ENCODE data around the gene SMIM29. TPM values are rescaled to one million over a fixed set of nuclear protein-coding genes. Genes with fewer than 3 reads are reported as not detected.

SMIM29 gene
- total and polyA plus RNA-seq, 2 experiments from 2014 or later, result 5.0 to 15.9 TPM

DNA sequence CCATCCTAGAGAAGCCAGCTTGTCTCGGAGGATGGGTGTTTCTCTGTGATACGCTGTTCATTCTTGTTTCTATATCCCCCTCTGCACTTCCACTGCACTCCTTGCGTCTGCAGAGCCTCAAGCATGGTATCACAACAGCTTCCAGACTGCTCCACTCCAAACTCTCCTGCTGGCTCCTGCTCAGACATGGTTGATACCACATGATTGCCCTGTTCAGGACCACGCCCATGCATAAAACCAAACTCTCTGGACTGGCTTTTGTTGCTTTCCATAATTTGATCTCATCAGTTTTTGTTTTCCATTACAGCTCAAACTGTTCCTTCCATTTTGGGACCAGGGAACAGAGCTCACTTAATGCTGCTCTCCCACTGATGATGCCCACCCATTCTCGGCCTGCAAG is 30.0 kb upstream of the SMIM29 start:
- Histone ChIP-seq H3K9me2 (ENCODE audit: insufficient read depth) (no peaks in the 10 kb centered on the region), H3K27ac (ENCODE audit: low read depth) (no peak overlapping the region), H3K79me2 (replicated peaks; ENCODE audit: insufficient read depth) (no peaks in the 10 kb centered on the region), H3K4me3 (no peak overlapping the region), H3K4me2 (no peak overlapping the region), H3K36me3 (ENCODE audit: insufficient read depth) (0 out of 2 replicates have a peak, but pooled peaks cover 10% of the 10 kb centered on the region), H3F3A (replicated peaks; ENCODE audit: low read depth) (no peaks in the 10 kb centered on the region), H3K27me3 (ENCODE audit: insufficient read depth) (no peaks in the 10 kb centered on the region), H3K4me1 (ENCODE audit: insufficient read depth) (no peaks in the 10 kb centered on the region), H4K20me1 (replicated peaks; ENCODE audit: insufficient read depth) (no peaks in the 10 kb centered on the region), H2AFZ (no peak overlapping the region)
- H3K4me1 Mint-ChIP-seq, result no peaks in the 10 kb centered on the region
- H3K27ac Mint-ChIP-seq, result no peak overlapping the region
- TF ChIP-seq CREB1 (CRISPR knock-in tag; IDR thresholded peaks at IDR 0.05; ENCODE audit: low read depth), result no peak
- no peak for TF ChIP-seq ZNF114 (CRISPR knock-in tag; IDR thresholded peaks at IDR 0.05)
- TF ChIP-seq JUNB (IDR thresholded peaks at IDR 0.05; ENCODE audit: unreplicated experiment), result no peak
- no peak for TF ChIP-seq POLR2AphosphoS5 (IDR thresholded peaks at IDR 0.05; ENCODE audit: low read depth)
- TF ChIP-seq, protein P1, sequence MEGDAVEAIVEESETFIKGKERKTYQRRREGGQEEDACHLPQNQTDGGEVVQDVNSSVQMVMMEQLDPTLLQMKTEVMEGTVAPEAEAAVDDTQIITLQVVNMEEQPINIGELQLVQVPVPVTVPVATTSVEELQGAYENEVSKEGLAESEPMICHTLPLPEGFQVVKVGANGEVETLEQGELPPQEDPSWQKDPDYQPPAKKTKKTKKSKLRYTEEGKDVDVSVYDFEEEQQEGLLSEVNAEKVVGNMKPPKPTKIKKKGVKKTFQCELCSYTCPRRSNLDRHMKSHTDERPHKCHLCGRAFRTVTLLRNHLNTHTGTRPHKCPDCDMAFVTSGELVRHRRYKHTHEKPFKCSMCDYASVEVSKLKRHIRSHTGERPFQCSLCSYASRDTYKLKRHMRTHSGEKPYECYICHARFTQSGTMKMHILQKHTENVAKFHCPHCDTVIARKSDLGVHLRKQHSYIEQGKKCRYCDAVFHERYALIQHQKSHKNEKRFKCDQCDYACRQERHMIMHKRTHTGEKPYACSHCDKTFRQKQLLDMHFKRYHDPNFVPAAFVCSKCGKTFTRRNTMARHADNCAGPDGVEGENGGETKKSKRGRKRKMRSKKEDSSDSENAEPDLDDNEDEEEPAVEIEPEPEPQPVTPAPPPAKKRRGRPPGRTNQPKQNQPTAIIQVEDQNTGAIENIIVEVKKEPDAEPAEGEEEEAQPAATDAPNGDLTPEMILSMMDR (conservative IDR thresholded peaks at IDR 0.05; ENCODE audit: low read depth in 2 of 2), result no peak
- TF ChIP-seq EZH2 (IDR thresholded peaks at IDR 0.05; ENCODE audit: low read depth, unreplicated experiment), result no peak
- no peak for TF ChIP-seq EZH2phosphoT487 (IDR thresholded peaks at IDR 0.05; ENCODE audit: unreplicated experiment)
- no peak for TF ChIP-seq ZNF331 (CRISPR knock-in tag; IDR thresholded peaks at IDR 0.05; ENCODE audit: low read depth)
- TF ChIP-seq, protein P2, sequence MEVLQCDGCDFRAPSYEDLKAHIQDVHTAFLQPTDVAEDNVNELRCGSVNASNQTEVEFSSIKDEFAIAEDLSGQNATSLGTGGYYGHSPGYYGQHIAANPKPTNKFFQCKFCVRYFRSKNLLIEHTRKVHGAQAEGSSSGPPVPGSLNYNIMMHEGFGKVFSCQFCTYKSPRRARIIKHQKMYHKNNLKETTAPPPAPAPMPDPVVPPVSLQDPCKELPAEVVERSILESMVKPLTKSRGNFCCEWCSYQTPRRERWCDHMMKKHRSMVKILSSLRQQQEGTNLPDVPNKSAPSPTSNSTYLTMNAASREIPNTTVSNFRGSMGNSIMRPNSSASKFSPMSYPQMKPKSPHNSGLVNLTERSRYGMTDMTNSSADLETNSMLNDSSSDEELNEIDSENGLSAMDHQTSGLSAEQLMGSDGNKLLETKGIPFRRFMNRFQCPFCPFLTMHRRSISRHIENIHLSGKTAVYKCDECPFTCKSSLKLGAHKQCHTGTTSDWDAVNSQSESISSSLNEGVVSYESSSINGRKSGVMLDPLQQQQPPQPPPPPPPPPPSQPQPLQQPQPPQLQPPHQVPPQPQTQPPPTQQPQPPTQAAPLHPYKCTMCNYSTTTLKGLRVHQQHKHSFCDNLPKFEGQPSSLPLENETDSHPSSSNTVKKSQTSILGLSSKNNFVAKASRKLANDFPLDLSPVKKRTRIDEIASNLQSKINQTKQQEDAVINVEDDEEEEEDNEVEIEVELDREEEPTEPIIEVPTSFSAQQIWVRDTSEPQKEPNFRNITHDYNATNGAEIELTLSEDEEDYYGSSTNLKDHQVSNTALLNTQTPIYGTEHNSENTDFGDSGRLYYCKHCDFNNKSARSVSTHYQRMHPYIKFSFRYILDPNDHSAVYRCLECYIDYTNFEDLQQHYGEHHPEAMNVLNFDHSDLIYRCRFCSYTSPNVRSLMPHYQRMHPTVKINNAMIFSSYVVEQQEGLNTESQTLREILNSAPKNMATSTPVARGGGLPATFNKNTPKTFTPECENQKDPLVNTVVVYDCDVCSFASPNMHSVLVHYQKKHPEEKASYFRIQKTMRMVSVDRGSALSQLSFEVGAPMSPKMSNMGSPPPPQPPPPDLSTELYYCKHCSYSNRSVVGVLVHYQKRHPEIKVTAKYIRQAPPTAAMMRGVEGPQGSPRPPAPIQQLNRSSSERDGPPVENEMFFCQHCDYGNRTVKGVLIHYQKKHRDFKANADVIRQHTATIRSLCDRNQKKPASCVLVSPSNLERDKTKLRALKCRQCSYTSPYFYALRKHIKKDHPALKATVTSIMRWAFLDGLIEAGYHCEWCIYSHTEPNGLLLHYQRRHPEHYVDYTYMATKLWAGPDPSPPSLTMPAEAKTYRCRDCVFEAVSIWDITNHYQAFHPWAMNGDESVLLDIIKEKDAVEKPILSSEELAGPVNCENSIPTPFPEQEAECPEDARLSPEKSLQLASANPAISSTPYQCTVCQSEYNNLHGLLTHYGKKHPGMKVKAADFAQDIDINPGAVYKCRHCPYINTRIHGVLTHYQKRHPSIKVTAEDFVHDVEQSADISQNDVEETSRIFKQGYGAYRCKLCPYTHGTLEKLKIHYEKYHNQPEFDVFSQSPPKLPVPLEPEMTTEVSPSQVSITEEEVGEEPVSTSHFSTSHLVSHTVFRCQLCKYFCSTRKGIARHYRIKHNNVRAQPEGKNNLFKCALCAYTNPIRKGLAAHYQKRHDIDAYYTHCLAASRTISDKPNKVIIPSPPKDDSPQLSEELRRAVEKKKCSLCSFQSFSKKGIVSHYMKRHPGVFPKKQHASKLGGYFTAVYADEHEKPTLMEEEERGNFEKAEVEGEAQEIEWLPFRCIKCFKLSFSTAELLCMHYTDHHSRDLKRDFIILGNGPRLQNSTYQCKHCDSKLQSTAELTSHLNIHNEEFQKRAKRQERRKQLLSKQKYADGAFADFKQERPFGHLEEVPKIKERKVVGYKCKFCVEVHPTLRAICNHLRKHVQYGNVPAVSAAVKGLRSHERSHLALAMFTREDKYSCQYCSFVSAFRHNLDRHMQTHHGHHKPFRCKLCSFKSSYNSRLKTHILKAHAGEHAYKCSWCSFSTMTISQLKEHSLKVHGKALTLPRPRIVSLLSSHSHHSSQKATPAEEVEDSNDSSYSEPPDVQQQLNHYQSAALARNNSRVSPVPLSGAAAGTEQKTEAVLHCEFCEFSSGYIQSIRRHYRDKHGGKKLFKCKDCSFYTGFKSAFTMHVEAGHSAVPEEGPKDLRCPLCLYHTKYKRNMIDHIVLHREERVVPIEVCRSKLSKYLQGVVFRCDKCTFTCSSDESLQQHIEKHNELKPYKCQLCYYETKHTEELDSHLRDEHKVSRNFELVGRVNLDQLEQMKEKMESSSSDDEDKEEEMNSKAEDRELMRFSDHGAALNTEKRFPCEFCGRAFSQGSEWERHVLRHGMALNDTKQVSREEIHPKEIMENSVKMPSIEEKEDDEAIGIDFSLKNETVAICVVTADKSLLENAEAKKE (CRISPR knock-in tag; IDR thresholded peaks at IDR 0.05), result no peak
- no peak for TF ChIP-seq NANOG (IDR thresholded peaks at IDR 0.05; ENCODE audit: borderline replicate concordance)
- TF ChIP-seq, protein P3, sequence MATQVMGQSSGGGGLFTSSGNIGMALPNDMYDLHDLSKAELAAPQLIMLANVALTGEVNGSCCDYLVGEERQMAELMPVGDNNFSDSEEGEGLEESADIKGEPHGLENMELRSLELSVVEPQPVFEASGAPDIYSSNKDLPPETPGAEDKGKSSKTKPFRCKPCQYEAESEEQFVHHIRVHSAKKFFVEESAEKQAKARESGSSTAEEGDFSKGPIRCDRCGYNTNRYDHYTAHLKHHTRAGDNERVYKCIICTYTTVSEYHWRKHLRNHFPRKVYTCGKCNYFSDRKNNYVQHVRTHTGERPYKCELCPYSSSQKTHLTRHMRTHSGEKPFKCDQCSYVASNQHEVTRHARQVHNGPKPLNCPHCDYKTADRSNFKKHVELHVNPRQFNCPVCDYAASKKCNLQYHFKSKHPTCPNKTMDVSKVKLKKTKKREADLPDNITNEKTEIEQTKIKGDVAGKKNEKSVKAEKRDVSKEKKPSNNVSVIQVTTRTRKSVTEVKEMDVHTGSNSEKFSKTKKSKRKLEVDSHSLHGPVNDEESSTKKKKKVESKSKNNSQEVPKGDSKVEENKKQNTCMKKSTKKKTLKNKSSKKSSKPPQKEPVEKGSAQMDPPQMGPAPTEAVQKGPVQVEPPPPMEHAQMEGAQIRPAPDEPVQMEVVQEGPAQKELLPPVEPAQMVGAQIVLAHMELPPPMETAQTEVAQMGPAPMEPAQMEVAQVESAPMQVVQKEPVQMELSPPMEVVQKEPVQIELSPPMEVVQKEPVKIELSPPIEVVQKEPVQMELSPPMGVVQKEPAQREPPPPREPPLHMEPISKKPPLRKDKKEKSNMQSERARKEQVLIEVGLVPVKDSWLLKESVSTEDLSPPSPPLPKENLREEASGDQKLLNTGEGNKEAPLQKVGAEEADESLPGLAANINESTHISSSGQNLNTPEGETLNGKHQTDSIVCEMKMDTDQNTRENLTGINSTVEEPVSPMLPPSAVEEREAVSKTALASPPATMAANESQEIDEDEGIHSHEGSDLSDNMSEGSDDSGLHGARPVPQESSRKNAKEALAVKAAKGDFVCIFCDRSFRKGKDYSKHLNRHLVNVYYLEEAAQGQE (IDR thresholded peaks at IDR 0.05; ENCODE audit: unreplicated experiment), result no peak
- TF ChIP-seq, protein P4, sequence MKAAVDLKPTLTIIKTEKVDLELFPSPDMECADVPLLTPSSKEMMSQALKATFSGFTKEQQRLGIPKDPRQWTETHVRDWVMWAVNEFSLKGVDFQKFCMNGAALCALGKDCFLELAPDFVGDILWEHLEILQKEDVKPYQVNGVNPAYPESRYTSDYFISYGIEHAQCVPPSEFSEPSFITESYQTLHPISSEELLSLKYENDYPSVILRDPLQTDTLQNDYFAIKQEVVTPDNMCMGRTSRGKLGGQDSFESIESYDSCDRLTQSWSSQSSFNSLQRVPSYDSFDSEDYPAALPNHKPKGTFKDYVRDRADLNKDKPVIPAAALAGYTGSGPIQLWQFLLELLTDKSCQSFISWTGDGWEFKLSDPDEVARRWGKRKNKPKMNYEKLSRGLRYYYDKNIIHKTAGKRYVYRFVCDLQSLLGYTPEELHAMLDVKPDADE (IDR thresholded peaks at IDR 0.05), result no peak
- TF ChIP-seq STAT1 (IDR thresholded peaks at IDR 0.05; ENCODE audit: unreplicated experiment), result no peak
- ATAC-seq (no peak), DNase-seq (ENCODE audit: low spot score) (no peak)
- H3K27me3 Mint-ChIP-seq (ENCODE audit: insufficient read depth, low read depth, poor library complexity), result peaks cover 5% of the 10 kb centered on the region
- no peak overlapping the region for H3K4me3 Mint-ChIP-seq
- no peaks in the 10 kb centered on the region for H3K9me3 Mint-ChIP-seq
- H3K36me3 Mint-ChIP-seq (ENCODE audit: low read depth), result no peaks in the 10 kb centered on the region; the same call in 1 of the 3 replicates

Data from GM23338 (cell line).